K562 (cell line): Measurements from ENCODE around the gene LLGL1. TPM values are rescaled to one million over a fixed set of nuclear protein-coding genes. Genes with fewer than 3 reads are reported as not detected.

Experiments
- ATAC-seq: fragments of 200-7000 bp; cut with Tn5 transposase; 3 replicates; pipeline ENCODE4 v1.9.1; 2020; ENCODE audit warnings: moderate library complexity
- BruUV-seq: library from RNA; stranded (reverse); fragments of 400-500 nt; replicated peaks from 2 replicates; lab custom pipeline; 2021; lab: Mats Ljungman, UMichigan
- CTCF ChIA-PET: fragments of 300-600 bp; formaldehyde crosslinking; extraction: SDS; loops from one replicate; lab custom pipeline; 2021; ENCODE audit warnings: low intra/inter-chr PET ratio; lab: Yijun Ruan, JAX
- POLR2A ChIA-PET: fragments of 300-600, 350-650 bp; sonication (Branson Sonifier 250); formaldehyde crosslinking; extraction: SDS; loops from one replicate; lab custom pipeline; 2021; ENCODE audit warnings: antibody characterized with exemption, inconsistent platforms; lab: Yijun Ruan, JAX
- DNase-seq, 4 experiments: peaks; one replicate each; pipeline versions ENCODE4 v3.0.0 to v3.0.0-alpha.2; 2011 to 2018; ENCODE audit warnings: low spot score in 3 of 4, mixed read lengths in 3 of 4; ENCODE audit errors: extremely low read depth in 1 of 4
- FAIRE-seq: peaks from 2 replicates; lab custom pipeline; 2011; peaks lifted over from hg19 to GRCh38; lab: Jason Lieb, UNC
- H2AFZ ChIP-seq: 2 replicates; pipeline ENCODE4 v1.6.0; 2011; ENCODE audit warnings: low read depth, low read length, control low read depth, inconsistent platforms
- H3K27ac ChIP-seq: fragments of 200-600 bp; 3 replicates; pipeline ENCODE4 v1.8.0; 2011; ENCODE audit warnings: low read depth, mild to moderate bottlenecking, control low read depth, inconsistent platforms, low read length, moderate library complexity, mixed read lengths; ENCODE audit errors: extremely low read depth
- H3K27me3 ChIP-seq, 2 experiments: fragments of 300-600 bp in 1 of 2; 2 replicates in 1 of 2; 3 replicates in 1 of 2; pipeline versions ENCODE4 v1.6.0 to v1.8.0; 2011; ENCODE audit warnings: inconsistent platforms in 2 of 2, low read length in 2 of 2, mild to moderate bottlenecking in 1 of 2, mixed read lengths in 1 of 2, moderate library complexity in 1 of 2; ENCODE audit not compliant: control insufficient read depth in 2 of 2, insufficient read depth in 2 of 2
- H3K36me3 ChIP-seq: fragments of 300-600 bp; 3 replicates; pipeline ENCODE4 v1.8.0; 2011; ENCODE audit warnings: mild to moderate bottlenecking, low read length, inconsistent platforms; ENCODE audit not compliant: control insufficient read depth, insufficient read depth
- H3K4me1 ChIP-seq, 2 experiments: fragments of 200-600 bp in 1 of 2; replicated peaks in 1 of 2; 2 replicates in 1 of 2; 3 replicates in 1 of 2; pipeline versions ENCODE4 v1.5.1 to v1.8.0; 2011; ENCODE audit warnings: inconsistent platforms in 2 of 2, low read length in 2 of 2, mild to moderate bottlenecking in 1 of 2, mixed read lengths in 1 of 2, moderate library complexity in 1 of 2; ENCODE audit not compliant: control insufficient read depth in 2 of 2, insufficient read depth in 2 of 2
- H3K4me2 ChIP-seq: 2 replicates; pipeline ENCODE4 v1.6.1; 2011; ENCODE audit warnings: low read length, control low read depth, inconsistent platforms, mixed read lengths; ENCODE audit not compliant: insufficient read depth
- H3K4me3 ChIP-seq: fragments of 200-600 bp; sonication (generic), shearing (Covaris generic); 2 replicates; pipeline ENCODE4 v1.5.1; 2016; ENCODE audit warnings: control low read depth, inconsistent platforms
- H3K79me2 ChIP-seq: fragments of 200-600 bp; 3 replicates; pipeline ENCODE4 v1.8.0; 2011; ENCODE audit warnings: low read length, inconsistent platforms; ENCODE audit not compliant: control insufficient read depth, insufficient read depth
- H3K9ac ChIP-seq, 2 experiments: 2 replicates each; pipeline versions ENCODE4 v1.6.0 to v1.6.1; 2011; ENCODE audit warnings: low read depth in 2 of 2, low read length in 2 of 2, control low read depth in 1 of 2, inconsistent platforms in 1 of 2, mild to moderate bottlenecking in 1 of 2, mixed read lengths in 1 of 2; ENCODE audit not compliant: insufficient read depth in 1 of 2
- H3K9me1 ChIP-seq: one replicate; pipeline ENCODE4 v1.6.0; 2011; ENCODE audit warnings: inconsistent platforms, mild to moderate bottlenecking, low read length, moderate library complexity; ENCODE audit not compliant: control insufficient read depth, insufficient read depth
- H3K9me3 ChIP-seq: replicated peaks from 2 replicates; pipeline ENCODE4 v1.5.1; 2011; ENCODE audit warnings: low read depth, low read length, inconsistent platforms; ENCODE audit not compliant: control insufficient read depth, insufficient read depth
- H4K20me1 ChIP-seq: replicated peaks from 2 replicates; pipeline ENCODE4 v1.6.1; 2011; ENCODE audit warnings: low read length, inconsistent platforms, mixed read lengths; ENCODE audit not compliant: control insufficient read depth, insufficient read depth
- ETV1 ChIP-seq: fragments of 450-650 bp; conservative IDR thresholded peaks from 2 replicates; pipeline ENCODE4 v1.6.1; 2016; ENCODE audit warnings: missing genetic modification characterization, control low read depth, low read depth, missing compliant biosample characterization
- HOXB6 ChIP-seq: fragments of 250-450 bp; sonication (Bioruptor Pico); IDR thresholded peaks from 2 replicates; pipeline ENCODE4 v1.5.1; 2022; ENCODE audit warnings: mild to moderate bottlenecking, borderline replicate concordance
- RUNX1 ChIP-seq: sonication (generic); IDR thresholded peaks from 2 replicates; pipeline ENCODE4 v1.6.1; 2016; ENCODE audit warnings: antibody characterized with exemption, low read depth
- TGIF2 ChIP-seq: sonication (generic); formaldehyde crosslinking; IDR thresholded peaks from 2 replicates; pipeline ENCODE4 v1.8.1; 2022; ENCODE audit warnings: mild to moderate bottlenecking, missing genetic modification reagents, moderate library complexity
- ZNF133 ChIP-seq: fragments of 250-450 bp; sonication (Bioruptor Pico); IDR thresholded peaks from 2 replicates; pipeline ENCODE4 v1.4.0; 2020; ENCODE audit warnings: mild to moderate bottlenecking
- WGBS: fragments of 100-300 bp; shearing (Covaris generic); methylation state at CpG from one replicate; pipeline ENCODE4 v1.1.6; 2016; ENCODE audit warnings: low coverage, mixed read lengths; ENCODE audit not compliant: insufficient coverage; ENCODE audit errors: missing lambda C conversion rate; 5-methylcytosine and 5-hydroxymethylcytosine counted together
- in situ Hi-C: fragments of 300-500 bp; cut with MboI; formaldehyde crosslinking; loops from 4 replicates; pipeline ENCODE4 v1.15.0; 2018; ENCODE audit warnings: inconsistent platforms, mixed read lengths
- intact Hi-C: fragments of 100-400 bp; cut with micrococcal nuclease; formaldehyde crosslinking; loops from 2 replicates; pipeline ENCODE4 v1.14.2; 2022
- polyA plus RNA-seq, 8 experiments: library from polyadenylated mRNA; depleted of rRNA in 4 of 8; stranded (reverse) in 5 of 8; unstranded in 3 of 8; fragments of >200 nt; fragmentation: Nextera tagmentation in 2 of 8; fragmentation: Illumina TruSeq in 1 of 8; extraction: Ambion mirVana in 2 of 8; extraction: Trizol in 1 of 8; gene quantifications; 2 replicates each; pipeline versions ENCODE4 v1.2.1 to v1.2.3, GENCODE V29; 2011 to 2014; ENCODE audit warnings: inconsistent platforms in 1 of 8, missing spikeins in 1 of 8
- total RNA-seq, 7 experiments: library from RNA; depleted of rRNA in 6 of 7; stranded (reverse); fragments of >200 nt in 6 of 7; fragmentation: Illumina TruSeq in 2 of 7; extraction: Trizol in 2 of 7; gene quantifications; 2 replicates each; pipeline versions ENCODE4 v1.2.1 to v1.2.3, GENCODE V29; 2011 to 2021; ENCODE audit warnings: low replicate concordance in 1 of 7
- TF ChIP-seq, protein P1 (sequence below): sonication (generic); formaldehyde crosslinking; IDR thresholded peaks from 2 replicates; pipeline ENCODE4 v1.8.0; 2022; ENCODE audit warnings: mild to moderate bottlenecking, low read depth, missing genetic modification reagents
- TF ChIP-seq, protein P2 (sequence below), 3 experiments: fragments of 200-800 bp in 1 of 3; sonication (Bioruptor generic) in 1 of 3; sonication (generic) in 1 of 3; formaldehyde crosslinking in 1 of 3; IDR thresholded peaks; 2 replicates each; pipeline versions ENCODE4 v1.6.1 to v1.8.0; 2016 to 2022; ENCODE audit warnings: mild to moderate bottlenecking in 2 of 3, missing compliant biosample characterization in 2 of 3, missing genetic modification characterization in 2 of 3, missing genetic modification reagents in 1 of 3
- TF ChIP-seq, protein P3 (sequence below): fragments of 250-450 bp; sonication (Bioruptor Pico); IDR thresholded peaks from 2 replicates; pipeline ENCODE4 v1.8.0; 2022; ENCODE audit warnings: moderate library complexity, mild to moderate bottlenecking, inconsistent platforms
- TF ChIP-seq, protein P4 (sequence below): sonication (generic); formaldehyde crosslinking; IDR thresholded peaks from 2 replicates; pipeline ENCODE4 v1.8.1; 2023; ENCODE audit warnings: mild to moderate bottlenecking, missing genetic modification reagents
- TF ChIP-seq, protein P5 (sequence below): fragments of 450-650 bp; IDR thresholded peaks from 2 replicates; pipeline ENCODE4 v1.6.1; 2017; ENCODE audit warnings: antibody characterized with exemption, mild to moderate bottlenecking

The LLGL1 gene
- total and polyA plus RNA-seq, 9 of the 15 experiments (the other 6 are each of a cell fraction or from before 2014, with no cell fraction given) = 0.11 to 12.9 (median 5.3) TPM; not detected in 1

DNA sequence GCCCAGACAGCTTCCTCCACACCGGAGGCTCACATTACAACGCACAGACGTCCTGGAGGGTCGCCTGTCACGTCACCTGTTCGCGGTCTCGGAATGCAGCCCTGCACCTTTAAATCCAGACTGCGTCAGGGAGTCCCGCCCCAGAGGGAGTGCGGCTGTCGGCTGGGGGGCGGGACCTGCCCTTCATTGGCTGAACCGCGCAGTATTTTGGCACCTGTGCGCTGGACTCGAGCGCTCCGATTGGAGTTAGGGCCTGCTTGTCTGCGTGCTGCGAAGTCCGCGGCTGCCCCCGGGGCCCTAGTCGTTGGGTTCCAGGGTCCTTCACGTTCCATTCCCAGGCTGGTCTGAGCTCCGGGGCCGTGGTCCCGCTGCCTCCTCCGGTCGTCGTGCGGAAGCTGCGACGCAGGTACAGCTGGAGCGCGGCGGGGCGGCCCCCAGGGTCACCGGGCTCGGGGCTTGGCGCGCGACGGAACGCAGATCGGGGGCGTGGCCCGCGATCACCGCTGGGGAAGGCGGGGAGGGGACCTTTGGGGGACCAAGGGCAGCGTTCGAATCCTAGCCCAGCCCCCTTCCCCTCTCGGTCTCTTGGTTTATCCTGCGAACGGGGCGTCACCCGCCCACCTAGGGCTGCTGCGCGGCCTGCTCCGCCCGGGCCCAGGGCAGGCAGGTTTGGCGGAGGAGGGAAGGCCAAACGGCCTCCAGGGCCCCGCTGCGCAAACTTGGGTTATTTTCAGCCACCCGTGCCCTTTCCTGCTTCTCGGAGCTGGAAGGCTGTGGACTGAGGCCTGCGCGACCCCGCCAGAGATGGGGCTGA is 35.1 kb downstream of the LLGL1 start, which contains the start of gene MIEF2:
MIEF2 (plus strand) TSS at position 331 of the 814 bp plus-strand sequence. CDS start 2,059 bp downstream, outside the sequence.
- Histone ChIP-seq H3K9me3 (no peaks in the 10 kb centered on the region), H3K4me2 (peak within 1 kb of the TSS; percentile 91), H4K20me1 (no peaks in the 10 kb centered on the region), H2AFZ (peak within 1 kb of the TSS; percentile 95), H3K9me1 (no peaks in the 10 kb centered on the region), H3K27ac (peak within 1 kb of the TSS; percentile 66), H3K36me3 (peaks cover 17% of the 10 kb centered on the region; the same call in 2 of the 3 replicates), H3K27me3 (no peaks in the 10 kb centered on the region), H3K9ac (peak within 1 kb of the TSS; percentile 72 to 96), H3K4me3 (peak within 1 kb of the TSS; percentile 62), H3K4me1 (peaks cover 18 to 68% of the 10 kb centered on the region in 2 experiments; a peak in 4 of 5 replicates), H3K79me2 (peaks cover 23% of the 10 kb centered on the region)
- TSS peak; percentile 55 for BruUV-seq
- under 1% methylated on average over 26 of the region's 72 CpGs for WGBS
- intact Hi-C loops = no loop called here
- ChIA-PET CTCF (no interaction called here), POLR2A (interaction anchor here (0.6 to 2.6 kb wide), 2 partner anchors 10 to 52 kb away, joined by 4 to 9 read pairs; no protein-coding TSS in a partner anchor)
- peak; percentile 93 for ATAC-seq
- peak; percentile 96 for FAIRE-seq
- in situ Hi-C loops = no loop called here
- DNase-seq = peak; percentile 88 to 95 (median 90)
- TF ChIP-seq TGIF2 (CRISPR knock-in tag) (no peak), RUNX1 (no peak), HOXB6 (CRISPR knock-in tag) (no peak), ETV1 (tag) (no peak), ZNF133 (no peak)
- TF ChIP-seq, protein P1, sequence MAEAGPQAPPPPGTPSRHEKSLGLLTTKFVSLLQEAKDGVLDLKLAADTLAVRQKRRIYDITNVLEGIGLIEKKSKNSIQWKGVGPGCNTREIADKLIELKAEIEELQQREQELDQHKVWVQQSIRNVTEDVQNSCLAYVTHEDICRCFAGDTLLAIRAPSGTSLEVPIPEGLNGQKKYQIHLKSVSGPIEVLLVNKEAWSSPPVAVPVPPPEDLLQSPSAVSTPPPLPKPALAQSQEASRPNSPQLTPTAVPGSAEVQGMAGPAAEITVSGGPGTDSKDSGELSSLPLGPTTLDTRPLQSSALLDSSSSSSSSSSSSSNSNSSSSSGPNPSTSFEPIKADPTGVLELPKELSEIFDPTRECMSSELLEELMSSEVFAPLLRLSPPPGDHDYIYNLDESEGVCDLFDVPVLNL (CRISPR knock-in tag) = no peak
- TF ChIP-seq, protein P2, sequence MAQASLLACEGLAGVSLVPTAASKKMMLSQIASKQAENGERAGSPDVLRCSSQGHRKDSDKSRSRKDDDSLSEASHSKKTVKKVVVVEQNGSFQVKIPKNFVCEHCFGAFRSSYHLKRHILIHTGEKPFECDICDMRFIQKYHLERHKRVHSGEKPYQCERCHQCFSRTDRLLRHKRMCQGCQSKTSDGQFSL (CRISPR knock-in tag; IDR thresholded peaks at IDR 0.05) = no peak
- TF ChIP-seq, protein P2 (tag; IDR thresholded peaks at IDR 0.05) = no peak
- TF ChIP-seq, protein P3, sequence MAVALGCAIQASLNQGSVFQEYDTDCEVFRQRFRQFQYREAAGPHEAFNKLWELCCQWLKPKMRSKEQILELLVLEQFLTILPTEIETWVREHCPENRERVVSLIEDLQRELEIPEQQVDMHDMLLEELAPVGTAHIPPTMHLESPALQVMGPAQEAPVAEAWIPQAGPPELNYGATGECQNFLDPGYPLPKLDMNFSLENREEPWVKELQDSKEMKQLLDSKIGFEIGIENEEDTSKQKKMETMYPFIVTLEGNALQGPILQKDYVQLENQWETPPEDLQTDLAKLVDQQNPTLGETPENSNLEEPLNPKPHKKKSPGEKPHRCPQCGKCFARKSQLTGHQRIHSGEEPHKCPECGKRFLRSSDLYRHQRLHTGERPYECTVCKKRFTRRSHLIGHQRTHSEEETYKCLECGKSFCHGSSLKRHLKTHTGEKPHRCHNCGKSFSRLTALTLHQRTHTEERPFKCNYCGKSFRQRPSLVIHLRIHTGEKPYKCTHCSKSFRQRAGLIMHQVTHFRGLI = no peak
- TF ChIP-seq, protein P4, sequence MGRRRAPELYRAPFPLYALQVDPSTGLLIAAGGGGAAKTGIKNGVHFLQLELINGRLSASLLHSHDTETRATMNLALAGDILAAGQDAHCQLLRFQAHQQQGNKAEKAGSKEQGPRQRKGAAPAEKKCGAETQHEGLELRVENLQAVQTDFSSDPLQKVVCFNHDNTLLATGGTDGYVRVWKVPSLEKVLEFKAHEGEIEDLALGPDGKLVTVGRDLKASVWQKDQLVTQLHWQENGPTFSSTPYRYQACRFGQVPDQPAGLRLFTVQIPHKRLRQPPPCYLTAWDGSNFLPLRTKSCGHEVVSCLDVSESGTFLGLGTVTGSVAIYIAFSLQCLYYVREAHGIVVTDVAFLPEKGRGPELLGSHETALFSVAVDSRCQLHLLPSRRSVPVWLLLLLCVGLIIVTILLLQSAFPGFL (CRISPR knock-in tag) = no peak
- TF ChIP-seq, protein P5, sequence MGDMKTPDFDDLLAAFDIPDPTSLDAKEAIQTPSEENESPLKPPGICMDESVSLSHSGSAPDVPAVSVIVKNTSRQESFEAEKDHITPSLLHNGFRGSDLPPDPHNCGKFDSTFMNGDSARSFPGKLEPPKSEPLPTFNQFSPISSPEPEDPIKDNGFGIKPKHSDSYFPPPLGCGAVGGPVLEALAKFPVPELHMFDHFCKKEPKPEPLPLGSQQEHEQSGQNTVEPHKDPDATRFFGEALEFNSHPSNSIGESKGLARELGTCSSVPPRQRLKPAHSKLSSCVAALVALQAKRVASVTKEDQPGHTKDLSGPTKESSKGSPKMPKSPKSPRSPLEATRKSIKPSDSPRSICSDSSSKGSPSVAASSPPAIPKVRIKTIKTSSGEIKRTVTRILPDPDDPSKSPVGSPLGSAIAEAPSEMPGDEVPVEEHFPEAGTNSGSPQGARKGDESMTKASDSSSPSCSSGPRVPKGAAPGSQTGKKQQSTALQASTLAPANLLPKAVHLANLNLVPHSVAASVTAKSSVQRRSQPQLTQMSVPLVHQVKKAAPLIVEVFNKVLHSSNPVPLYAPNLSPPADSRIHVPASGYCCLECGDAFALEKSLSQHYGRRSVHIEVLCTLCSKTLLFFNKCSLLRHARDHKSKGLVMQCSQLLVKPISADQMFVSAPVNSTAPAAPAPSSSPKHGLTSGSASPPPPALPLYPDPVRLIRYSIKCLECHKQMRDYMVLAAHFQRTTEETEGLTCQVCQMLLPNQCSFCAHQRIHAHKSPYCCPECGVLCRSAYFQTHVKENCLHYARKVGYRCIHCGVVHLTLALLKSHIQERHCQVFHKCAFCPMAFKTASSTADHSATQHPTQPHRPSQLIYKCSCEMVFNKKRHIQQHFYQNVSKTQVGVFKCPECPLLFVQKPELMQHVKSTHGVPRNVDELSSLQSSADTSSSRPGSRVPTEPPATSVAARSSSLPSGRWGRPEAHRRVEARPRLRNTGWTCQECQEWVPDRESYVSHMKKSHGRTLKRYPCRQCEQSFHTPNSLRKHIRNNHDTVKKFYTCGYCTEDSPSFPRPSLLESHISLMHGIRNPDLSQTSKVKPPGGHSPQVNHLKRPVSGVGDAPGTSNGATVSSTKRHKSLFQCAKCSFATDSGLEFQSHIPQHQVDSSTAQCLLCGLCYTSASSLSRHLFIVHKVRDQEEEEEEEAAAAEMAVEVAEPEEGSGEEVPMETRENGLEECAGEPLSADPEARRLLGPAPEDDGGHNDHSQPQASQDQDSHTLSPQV = no peak
